Measurements from ENCODE around the gene RBM43. TPM values are rescaled to one million over a fixed set of nuclear protein-coding genes. Genes with fewer than 3 reads are reported as not detected.
"Not testable (repeated sequence)": the region's sequence is repeated elsewhere in the genome, so short reads cannot be mapped to it uniquely, and the experiment has no call there.

Gene RBM43
- 1.2 and 1.8 TPM in 2 replicates for total RNA-seq (2014; rRNA removed; shearing (Covaris generic))

DNA sequence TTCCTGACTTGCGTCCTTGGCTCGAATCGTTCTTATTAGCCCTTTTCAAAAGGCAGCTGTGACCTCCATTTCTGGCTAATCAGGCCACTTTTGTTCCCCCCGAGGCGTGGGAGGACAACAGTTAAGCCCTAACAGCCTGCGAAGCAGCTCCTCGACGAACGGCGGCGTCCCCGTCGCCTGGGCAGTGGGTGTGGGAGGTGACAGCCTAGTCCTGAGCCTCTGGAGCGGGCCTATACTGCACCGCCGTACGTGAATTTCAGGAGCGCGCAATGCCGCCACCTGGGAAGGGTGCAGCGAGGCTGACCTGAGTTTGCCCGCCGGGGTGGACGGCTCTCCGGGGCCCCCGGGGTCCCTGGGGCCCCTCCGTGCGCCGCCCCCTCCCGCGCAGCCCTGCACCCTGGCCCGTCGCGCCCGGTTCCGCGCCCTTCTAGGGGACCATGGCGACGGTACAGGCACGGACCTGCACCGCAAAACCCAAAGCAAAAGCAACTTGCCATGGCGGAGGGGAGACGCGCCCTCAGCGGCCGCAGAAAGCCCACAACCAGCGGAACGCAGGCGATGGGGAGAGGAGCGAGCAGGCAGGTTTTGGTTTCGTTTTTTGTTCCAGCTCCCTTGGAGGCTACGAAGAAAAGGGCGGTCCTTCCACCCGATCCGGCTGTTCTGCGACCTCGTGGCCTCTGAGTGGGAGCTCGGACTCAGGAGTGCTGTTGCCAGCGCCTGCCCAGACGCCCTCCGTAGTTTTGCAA, at the start of gene RBM43:
Gene RBM43, minus strand, starts transcription at position 633 of the 746 bp plus-strand sequence. Its CDS starts 136 bp downstream, at position 497.
- DNase-seq (ENCODE audit: low spot score) = peak; percentile 80

GRCh38 chr2:151310313-151310712, 48.6 kb upstream of the RBM43 start:
- DNase-seq (ENCODE audit: low spot score) = not testable (repeated sequence)

- DNase-seq (ENCODE audit: low spot score) = no peak
Measured at GRCh38 chr2:151306621-151307020, 45.0 kb upstream of the RBM43 start.

GRCh38 chr2:151305129-151305691, 43.5 kb upstream of the RBM43 start:
- DNase-seq (ENCODE audit: low spot score) = no peak

DNA sequence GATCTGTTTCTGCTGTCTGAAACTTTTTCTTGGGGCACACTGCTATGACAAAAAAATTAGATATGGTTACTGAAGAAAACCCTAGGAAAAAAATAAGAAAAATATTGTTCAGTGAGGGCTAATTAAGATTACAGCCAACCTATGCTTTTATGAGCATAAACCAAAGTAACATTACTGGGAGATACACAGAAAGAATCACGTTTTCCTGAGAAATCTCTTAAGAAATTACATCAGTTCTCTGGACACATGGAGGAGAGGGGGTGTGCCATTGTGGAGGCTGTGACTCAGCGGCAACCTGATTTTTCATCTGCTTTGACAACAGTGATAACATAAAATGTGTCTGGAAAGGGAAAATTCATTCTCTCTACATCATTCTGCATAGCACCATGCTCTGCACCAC, 41.2 kb upstream of the RBM43 start:
- DNase-seq (ENCODE audit: low spot score) = no peak

- no peak for DNase-seq (ENCODE audit: low spot score)
Measured at GRCh38 chr2:151302404-151302803, 40.7 kb upstream of the RBM43 start.

- DNase-seq (ENCODE audit: low spot score) = no peak
Measured at GRCh38 chr2:151299920-151300539, 38.4 kb upstream of the RBM43 start.

- DNase-seq (ENCODE audit: low spot score) = no peak
Measured at GRCh38 chr2:151297882-151298281, 36.2 kb upstream of the RBM43 start.

GRCh38 chr2:151295926-151296325, 34.3 kb upstream of the RBM43 start:
- DNase-seq (ENCODE audit: low spot score) = not testable (repeated sequence)

- no peak for DNase-seq (ENCODE audit: low spot score)
Measured at GRCh38 chr2:151292546-151292945, 30.9 kb upstream of the RBM43 start.

GRCh38 chr2:151292141-151292540, 30.5 kb upstream of the RBM43 start:
- DNase-seq (ENCODE audit: low spot score) = no peak

DNA sequence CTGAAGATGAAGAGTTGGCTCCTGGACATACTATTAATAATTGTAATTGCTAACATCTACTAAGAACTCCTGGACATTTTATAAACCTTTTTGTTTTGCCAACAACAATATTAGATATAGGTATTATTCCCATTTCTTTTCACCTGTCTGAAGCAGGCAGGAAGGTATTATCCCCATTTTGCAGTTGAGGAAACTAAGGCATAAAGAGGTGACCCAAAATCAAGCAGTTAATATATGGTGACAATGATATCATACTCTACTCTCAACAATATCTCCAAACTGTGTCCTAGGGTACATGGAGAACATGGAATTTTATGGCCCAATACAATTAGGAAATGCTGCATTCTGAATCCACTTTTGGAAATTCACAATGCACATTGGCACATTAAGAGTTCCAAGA, 29.6 kb upstream of the RBM43 start:
- DNase-seq (ENCODE audit: low spot score) = no peak

DNA sequence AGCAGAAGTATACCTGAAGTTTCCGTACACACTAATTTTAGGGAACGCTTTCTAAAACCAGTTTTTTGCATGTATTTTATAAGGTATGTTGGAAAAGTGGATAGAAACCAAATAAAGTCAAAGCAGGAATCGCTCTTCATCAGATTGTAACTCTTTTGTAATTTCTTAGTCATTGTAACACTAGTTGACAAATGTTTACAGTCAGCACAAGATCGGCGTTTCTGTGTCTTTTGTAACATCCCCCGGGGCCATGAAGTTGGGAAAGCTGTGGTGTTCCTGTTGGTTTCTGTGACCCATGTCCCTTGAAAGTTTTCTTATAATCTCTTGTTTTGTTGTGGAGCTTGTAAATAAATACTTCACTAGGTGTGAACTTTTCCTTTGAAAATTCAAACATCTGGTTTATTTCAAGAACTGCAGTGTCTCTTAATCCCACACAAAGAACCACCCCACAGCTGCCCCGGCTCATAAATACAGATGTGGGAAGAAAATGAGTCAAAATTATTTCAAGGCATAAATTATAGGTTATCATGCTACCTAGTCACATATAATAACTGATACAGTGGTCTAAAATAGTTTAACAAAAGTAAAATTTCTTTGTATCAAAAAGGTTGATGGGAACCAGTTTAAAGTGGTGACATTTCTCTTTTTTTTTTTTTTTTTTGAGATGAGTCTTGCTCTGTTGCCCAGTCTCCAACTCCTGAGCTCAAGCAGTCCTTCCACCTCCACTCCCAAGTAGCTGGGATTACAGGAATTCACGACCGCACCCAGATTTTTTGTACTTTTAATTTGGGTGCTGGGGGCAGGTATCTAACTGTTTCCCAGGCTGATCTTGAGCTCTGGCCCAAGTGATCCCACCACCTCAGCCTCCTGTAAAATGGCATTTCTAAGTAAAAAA, 28.6 kb upstream of the RBM43 start:
- peak; percentile 50 for DNase-seq (ENCODE audit: low spot score)

DNA sequence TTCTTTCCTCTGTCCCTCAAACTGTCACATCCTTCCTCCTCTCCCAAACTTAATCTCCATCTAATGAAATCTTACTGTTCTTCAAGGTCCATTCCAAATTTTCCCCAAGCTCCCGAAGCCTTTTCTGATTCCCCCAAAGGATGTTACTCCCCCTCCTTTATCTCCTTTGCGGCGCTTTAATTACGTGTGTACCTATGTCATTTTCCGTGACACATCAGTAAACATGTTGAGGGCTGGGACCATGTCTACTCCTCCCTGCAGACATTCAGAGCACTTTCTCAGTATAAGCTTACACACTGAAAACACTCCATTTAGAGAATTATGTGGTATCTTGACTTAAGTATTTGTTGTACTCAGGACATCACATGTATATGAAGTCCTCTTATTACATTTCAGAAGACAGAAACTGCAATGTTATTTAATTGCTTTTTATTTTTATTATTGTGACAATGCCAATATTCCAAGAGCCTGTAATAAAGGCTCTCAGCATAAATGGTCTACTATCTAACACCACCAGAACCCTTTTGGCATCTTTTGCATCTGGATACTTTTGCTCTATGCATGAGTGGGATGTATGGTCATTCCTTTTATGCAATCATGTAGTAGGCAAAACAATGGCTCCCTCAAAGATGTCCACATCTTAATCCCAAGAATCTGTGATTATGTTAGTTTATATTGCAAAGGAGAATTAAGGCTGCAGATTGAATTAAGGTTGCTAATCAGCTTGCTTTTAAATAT, 26.0 kb upstream of the RBM43 start:
- no peak for DNase-seq (ENCODE audit: low spot score)

DNA sequence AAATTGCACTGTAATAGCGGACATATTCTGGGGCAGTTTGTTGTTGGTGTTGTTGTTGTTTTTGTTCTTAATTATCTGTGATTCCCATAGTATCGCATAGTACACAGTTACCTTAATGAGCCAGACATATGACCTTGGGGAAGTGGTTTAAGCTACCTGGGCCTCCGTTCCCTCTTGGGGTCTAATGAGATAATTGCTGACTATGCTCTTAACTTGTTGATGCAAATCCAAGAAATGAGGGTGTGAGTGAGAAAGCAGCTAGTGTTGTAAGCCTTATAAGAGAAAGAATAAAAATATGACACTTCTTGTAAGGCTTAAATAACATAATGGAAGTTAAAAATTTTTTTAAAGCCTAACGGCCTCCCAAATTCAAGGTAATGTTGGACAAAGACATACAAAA, 20.7 kb upstream of the RBM43 start:
- DNase-seq (ENCODE audit: low spot score) = no peak

DNA sequence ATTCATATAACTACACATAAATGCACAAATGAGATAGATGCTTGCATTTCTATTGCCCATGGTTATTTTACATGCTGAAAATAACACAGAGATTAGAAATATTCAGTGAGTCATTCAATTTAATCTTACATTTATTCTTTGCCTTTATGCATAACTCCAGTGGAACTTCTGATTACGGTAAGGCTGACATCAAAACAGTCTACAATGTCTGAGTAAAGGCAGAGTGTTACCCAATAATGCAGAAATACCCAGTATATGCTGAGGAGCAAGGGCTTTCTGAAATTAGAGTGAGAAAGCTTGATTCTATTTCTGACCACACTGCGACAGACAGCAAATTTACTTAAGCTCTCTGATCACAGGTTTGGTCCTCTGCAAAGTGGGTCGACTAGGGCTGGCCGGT, 18.6 kb upstream of the RBM43 start:
- no peak for DNase-seq (ENCODE audit: low spot score)

DNA sequence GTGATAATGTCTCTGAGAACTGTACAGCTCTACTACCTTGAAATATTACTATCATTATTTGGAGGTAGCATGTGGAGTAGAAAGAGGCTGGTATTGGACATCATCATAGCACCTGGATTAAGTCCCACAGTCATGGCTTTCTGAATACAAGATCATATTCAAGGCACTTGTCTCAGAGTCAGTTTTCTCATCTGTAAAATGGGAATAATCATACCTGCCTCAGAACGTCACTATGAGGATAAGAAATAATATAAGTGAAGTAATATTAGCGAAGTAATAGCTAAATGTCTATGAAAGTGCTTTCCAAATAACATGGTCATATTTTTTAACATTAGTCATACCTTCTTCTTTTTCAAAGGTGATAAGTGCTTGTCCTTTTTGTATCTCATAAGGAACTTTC, 16.8 kb upstream of the RBM43 start:
- no peak for DNase-seq (ENCODE audit: low spot score)

GRCh38 chr2:151277067-151277466, 15.4 kb upstream of the RBM43 start:
- DNase-seq (ENCODE audit: low spot score) = no peak

GRCh38 chr2:151275291-151275690, 13.6 kb upstream of the RBM43 start:
- no peak for DNase-seq (ENCODE audit: low spot score)

- no peak for DNase-seq (ENCODE audit: low spot score)
Measured at GRCh38 chr2:151271824-151272223, 10.2 kb upstream of the RBM43 start.

Data from HT-29 (cell line).